HCT116 (cell line): Measurements from ENCODE around the gene SORCS2. TPM values are rescaled to one million over a fixed set of nuclear protein-coding genes. Genes with fewer than 3 reads are reported as not detected.

ENCODE experiments used
- ATAC-seq: fragments of 200-7000 bp; cut with Tn5 transposase; 2 replicates; pipeline ENCODE4 v1.9.1; 2020; ENCODE audit warnings: mild to moderate bottlenecking, moderate library complexity
- BruUV-seq: library from RNA; stranded (reverse); fragments of 400-500 nt; replicated peaks from 2 replicates; lab custom pipeline; 2021; lab: Mats Ljungman, UMichigan
- CTCF ChIA-PET: fragments of 300-600 bp; sonication (Branson Sonifier 250); formaldehyde crosslinking; loops from one replicate; lab custom pipeline; 2021; ENCODE audit warnings: antibody characterized with exemption; lab: Charles Lee
- POLR2A ChIA-PET: fragments of 300-600, 350-600 bp; sonication (Branson Sonifier 250); formaldehyde crosslinking; loops from one replicate; lab custom pipeline; 2021; ENCODE audit warnings: antibody characterized with exemption; lab: Charles Lee
- RAD21 ChIA-PET, 2 experiments: fragments of 300-600 bp; sonication (Branson Sonifier 250); formaldehyde crosslinking; loops; one replicate each; lab custom pipeline; 2023; ENCODE audit warnings: low total read pairs in 2 of 2; ENCODE audit not compliant: uncharacterized antibody in 2 of 2, unreplicated experiment in 2 of 2, low non-redundant PET in 1 of 2; lab: Charles Lee
- DNase-seq: peaks from one replicate; pipeline ENCODE4 v3.0.0-alpha.2; 2010; ENCODE audit warnings: low read depth, low spot score
- H2AFZ ChIP-seq: fragments of 200-600 bp; shearing (Covaris generic), sonication (generic); 2 replicates; pipeline ENCODE4 v1.6.1; 2017; ENCODE audit warnings: low read depth, mixed run types, mixed read lengths, antibody characterized with exemption, low read length; ENCODE audit not compliant: poor library complexity, severe bottlenecking
- H3K27ac ChIP-seq: 2 replicates; pipeline ENCODE4 v1.5.1; 2012; ENCODE audit warnings: low read depth, low read length
- H3K27me3 ChIP-seq: fragments of 200-600 bp; sonication (generic); 2 replicates; pipeline ENCODE4 v1.6.1; 2016; ENCODE audit warnings: mixed run types, low read length, mixed read lengths; ENCODE audit not compliant: insufficient read depth
- H3K36me3 ChIP-seq, 2 experiments: fragments of 200-500 bp in 1 of 2; fragments of 200-600 bp in 1 of 2; sonication (Bioruptor generic) in 1 of 2; sonication (generic) in 1 of 2; 2 replicates each; pipeline versions ENCODE4 v1.5.1 to v1.6.1; 2014 to 2016; ENCODE audit warnings: low read length in 2 of 2, inconsistent platforms in 1 of 2, mixed read lengths in 1 of 2, mixed run types in 1 of 2; ENCODE audit not compliant: insufficient read depth in 2 of 2, control insufficient read depth in 1 of 2
- H3K4me1 ChIP-seq, 2 experiments: fragments of 200-600 bp in 1 of 2; sonication (generic) in 1 of 2; 2 replicates each; pipeline versions ENCODE4 v1.5.1 to v1.6.1; 2012 to 2017; ENCODE audit warnings: low read length in 2 of 2, inconsistent platforms in 1 of 2, mild to moderate bottlenecking in 1 of 2, mixed read lengths in 1 of 2, mixed run types in 1 of 2, moderate library complexity in 1 of 2; ENCODE audit not compliant: insufficient read depth in 2 of 2, control insufficient read depth in 1 of 2
- H3K4me2 ChIP-seq: fragments of 200-600 bp; sonication (generic); 2 replicates; pipeline ENCODE4 v1.6.1; 2017; ENCODE audit warnings: mixed run types, low read length, mixed read lengths
- H3K4me3 ChIP-seq, 2 experiments: fragments of 200-600 bp in 1 of 2; sonication (generic) in 1 of 2; replicated peaks in 1 of 2; 2 replicates each; pipeline ENCODE4 v1.5.1; 2011 to 2016; ENCODE audit warnings: low read length in 2 of 2, control low read depth in 1 of 2, low read depth in 1 of 2, mild to moderate bottlenecking in 1 of 2, mixed read lengths in 1 of 2, mixed run types in 1 of 2
- H3K79me2 ChIP-seq: fragments of 200-600 bp; sonication (generic); 2 replicates; pipeline ENCODE4 v1.6.1; 2017; ENCODE audit warnings: mild to moderate bottlenecking, mixed run types, low read length, moderate library complexity, mixed read lengths; ENCODE audit not compliant: insufficient read depth
- H3K9ac ChIP-seq: fragments of 200-600 bp; sonication (generic); 2 replicates; pipeline ENCODE4 v1.6.1; 2016; ENCODE audit warnings: low read length, mixed read lengths
- H3K9me2 ChIP-seq: fragments of 200-600 bp; sonication (generic), shearing (Covaris generic); 2 replicates; pipeline ENCODE4 v1.6.1; 2017; ENCODE audit warnings: mixed run types, mild to moderate bottlenecking, moderate library complexity; ENCODE audit not compliant: insufficient read depth
- H3K9me3 ChIP-seq, 2 experiments: fragments of 200-500 bp in 1 of 2; fragments of 200-600 bp in 1 of 2; sonication (Bioruptor generic) in 1 of 2; sonication (generic) in 1 of 2; 2 replicates each; pipeline ENCODE4 v1.6.1; 2014 to 2017; ENCODE audit warnings: low read length in 2 of 2, mixed read lengths in 2 of 2, inconsistent platforms in 1 of 2, low read depth in 1 of 2, mild to moderate bottlenecking in 1 of 2, mixed run types in 1 of 2, moderate library complexity in 1 of 2; ENCODE audit not compliant: control insufficient read depth in 1 of 2, insufficient read depth in 1 of 2
- H4K20me1 ChIP-seq: fragments of 200-600 bp; sonication (generic), shearing (Covaris generic); 2 replicates; pipeline ENCODE4 v1.6.1; 2017; ENCODE audit warnings: mixed run types, mild to moderate bottlenecking, moderate library complexity; ENCODE audit not compliant: insufficient read depth
- CEBPB ChIP-seq: IDR thresholded peaks from 2 replicates; pipeline ENCODE4 v1.6.1; 2012; ENCODE audit warnings: low read depth
- EGR1 ChIP-seq: IDR thresholded peaks from 2 replicates; pipeline ENCODE4 v1.6.1; 2012; ENCODE audit warnings: low read depth
- ELF1 ChIP-seq: IDR thresholded peaks from 2 replicates; pipeline ENCODE4 v1.6.1; 2012; ENCODE audit warnings: low read depth, borderline replicate concordance
- EZH2 ChIP-seq: fragments of 200-600 bp; sonication (generic); IDR thresholded peaks from 2 replicates; pipeline ENCODE4 v1.6.1; 2017; ENCODE audit warnings: antibody characterized with exemption, mixed run types
- FOSL1 ChIP-seq: IDR thresholded peaks from 2 replicates; pipeline ENCODE4 v1.6.1; 2012; ENCODE audit warnings: low read depth
- JUND ChIP-seq: IDR thresholded peaks from 2 replicates; pipeline ENCODE4 v1.6.1; 2012
- POLR2A ChIP-seq: IDR thresholded peaks from 2 replicates; pipeline ENCODE4 v1.7.0; 2011; ENCODE audit warnings: borderline replicate concordance; ENCODE audit not compliant: insufficient read depth, insufficient read length; ENCODE audit errors: extremely low read depth
- POLR2AphosphoS5 ChIP-seq: IDR thresholded peaks from 2 replicates; pipeline ENCODE4 v1.6.1; 2011; ENCODE audit warnings: mild to moderate bottlenecking, low read depth, low read length, moderate library complexity
- RAD21 ChIP-seq: IDR thresholded peaks from 2 replicates; pipeline ENCODE4 v1.6.1; 2012; ENCODE audit warnings: low read depth, mild to moderate bottlenecking
- SP1 ChIP-seq: IDR thresholded peaks from 2 replicates; pipeline ENCODE4 v1.6.1; 2012; ENCODE audit warnings: low read depth
- SRF ChIP-seq: IDR thresholded peaks from 2 replicates; pipeline ENCODE4 v1.6.1; 2012; ENCODE audit warnings: low read depth
- TCF7L2 ChIP-seq: IDR thresholded peaks from 2 replicates; pipeline ENCODE4 v1.7.0; 2011; ENCODE audit warnings: borderline replicate concordance, inconsistent platforms; ENCODE audit not compliant: insufficient read depth, insufficient read length; ENCODE audit errors: extremely low read depth
- YY1 ChIP-seq: IDR thresholded peaks from 2 replicates; pipeline ENCODE4 v1.6.1; 2011; ENCODE audit warnings: low read length, low read depth, moderate library complexity, mild to moderate bottlenecking; ENCODE audit not compliant: insufficient replicate concordance; ENCODE audit errors: extremely low read depth
- ZFX ChIP-seq: fragments of 450-650 bp; IDR thresholded peaks from 2 replicates; pipeline ENCODE4 v1.6.1; 2017
- ZNF274 ChIP-seq: fragments of 200-500 bp; sonication (Bioruptor generic); IDR thresholded peaks from 2 replicates; pipeline ENCODE4 v1.6.1; 2014; ENCODE audit warnings: mild to moderate bottlenecking, low read depth, low read length, inconsistent platforms
- intact Hi-C: fragments of 100-400 bp; cut with micrococcal nuclease; formaldehyde crosslinking; loops from 2 replicates; pipeline ENCODE4 v1.10.0; 2022
- total RNA-seq: library from RNA; stranded (reverse); gene quantifications from one replicate; pipeline ENCODE4 v1.2.1, GENCODE V29; 2021; ENCODE audit not compliant: unreplicated experiment
- TF ChIP-seq, protein P1 (sequence below): IDR thresholded peaks from 2 replicates; pipeline ENCODE4 v1.6.1; 2011; ENCODE audit warnings: mild to moderate bottlenecking, low read length, moderate library complexity; ENCODE audit not compliant: insufficient replicate concordance; ENCODE audit errors: extremely low read depth
- TF ChIP-seq, protein P2 (sequence below): IDR thresholded peaks from 2 replicates; pipeline ENCODE4 v1.6.1; 2012; ENCODE audit warnings: low read depth
- TF ChIP-seq, protein P3 (sequence below): IDR thresholded peaks from 2 replicates; pipeline ENCODE4 v1.6.1; 2012
- TF ChIP-seq, protein P4 (sequence below), 3 experiments: fragments of 200-600 bp in 1 of 3; sonication (generic) in 1 of 3; IDR thresholded peaks in 2 of 3; conservative IDR thresholded peaks in 1 of 3; 2 replicates each; pipeline ENCODE4 v1.5.1; 2012 to 2017; ENCODE audit warnings: low read depth in 2 of 3, low read length in 2 of 3, antibody characterized with exemption in 1 of 3, borderline replicate concordance in 1 of 3, control low read depth in 1 of 3, mild to moderate bottlenecking in 1 of 3, mixed read lengths in 1 of 3, mixed run types in 1 of 3, moderate library complexity in 1 of 3; ENCODE audit not compliant: insufficient read depth in 1 of 3

SORCS2 gene
- total RNA-seq, 1 experiment from 2014 or later, result 0.37 TPM

DNA sequence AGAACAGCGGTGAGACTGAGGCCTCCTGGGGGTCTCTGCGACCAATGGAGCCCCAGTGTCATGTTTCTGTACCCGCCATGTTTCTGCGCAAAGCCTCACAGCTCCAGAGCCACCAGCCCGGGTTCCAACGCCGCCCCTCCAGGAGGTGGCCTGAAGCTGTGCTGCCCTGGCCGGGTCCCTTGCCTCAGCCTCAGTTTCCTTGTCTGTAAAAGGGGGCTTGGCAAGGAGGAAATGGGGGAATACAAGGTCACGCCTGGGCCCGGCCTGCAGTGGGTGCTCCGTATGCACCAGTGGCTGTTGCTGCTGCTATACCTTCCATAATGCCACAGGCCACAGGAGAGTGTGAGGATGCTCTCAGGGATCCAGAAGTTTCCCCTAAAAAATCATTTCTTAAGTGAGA is 517.8 kb downstream of the SORCS2 start:
- intact Hi-C loops, result no loop called here
- RAD21 ChIA-PET, result no interaction called here

More for the DNA sequence above, 517.8 kb downstream of the SORCS2 start:
- no peaks in the 10 kb centered on the region for H4K20me1 ChIP-seq
- no peaks in the 10 kb centered on the region for H3K36me3 ChIP-seq
- TF ChIP-seq FOSL1, result no peak
- TF ChIP-seq, protein P1, sequence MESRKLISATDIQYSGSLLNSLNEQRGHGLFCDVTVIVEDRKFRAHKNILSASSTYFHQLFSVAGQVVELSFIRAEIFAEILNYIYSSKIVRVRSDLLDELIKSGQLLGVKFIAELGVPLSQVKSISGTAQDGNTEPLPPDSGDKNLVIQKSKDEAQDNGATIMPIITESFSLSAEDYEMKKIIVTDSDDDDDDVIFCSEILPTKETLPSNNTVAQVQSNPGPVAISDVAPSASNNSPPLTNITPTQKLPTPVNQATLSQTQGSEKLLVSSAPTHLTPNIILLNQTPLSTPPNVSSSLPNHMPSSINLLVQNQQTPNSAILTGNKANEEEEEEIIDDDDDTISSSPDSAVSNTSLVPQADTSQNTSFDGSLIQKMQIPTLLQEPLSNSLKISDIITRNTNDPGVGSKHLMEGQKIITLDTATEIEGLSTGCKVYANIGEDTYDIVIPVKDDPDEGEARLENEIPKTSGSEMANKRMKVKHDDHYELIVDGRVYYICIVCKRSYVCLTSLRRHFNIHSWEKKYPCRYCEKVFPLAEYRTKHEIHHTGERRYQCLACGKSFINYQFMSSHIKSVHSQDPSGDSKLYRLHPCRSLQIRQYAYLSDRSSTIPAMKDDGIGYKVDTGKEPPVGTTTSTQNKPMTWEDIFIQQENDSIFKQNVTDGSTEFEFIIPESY, result no peak
- TF ChIP-seq TCF7L2, result no peak
- TF ChIP-seq ZFX, result no peak
- TF ChIP-seq RAD21, result no peak
- TF ChIP-seq POLR2AphosphoS5, result no peak
- TF ChIP-seq YY1, result no peak
- TF ChIP-seq, protein P2, sequence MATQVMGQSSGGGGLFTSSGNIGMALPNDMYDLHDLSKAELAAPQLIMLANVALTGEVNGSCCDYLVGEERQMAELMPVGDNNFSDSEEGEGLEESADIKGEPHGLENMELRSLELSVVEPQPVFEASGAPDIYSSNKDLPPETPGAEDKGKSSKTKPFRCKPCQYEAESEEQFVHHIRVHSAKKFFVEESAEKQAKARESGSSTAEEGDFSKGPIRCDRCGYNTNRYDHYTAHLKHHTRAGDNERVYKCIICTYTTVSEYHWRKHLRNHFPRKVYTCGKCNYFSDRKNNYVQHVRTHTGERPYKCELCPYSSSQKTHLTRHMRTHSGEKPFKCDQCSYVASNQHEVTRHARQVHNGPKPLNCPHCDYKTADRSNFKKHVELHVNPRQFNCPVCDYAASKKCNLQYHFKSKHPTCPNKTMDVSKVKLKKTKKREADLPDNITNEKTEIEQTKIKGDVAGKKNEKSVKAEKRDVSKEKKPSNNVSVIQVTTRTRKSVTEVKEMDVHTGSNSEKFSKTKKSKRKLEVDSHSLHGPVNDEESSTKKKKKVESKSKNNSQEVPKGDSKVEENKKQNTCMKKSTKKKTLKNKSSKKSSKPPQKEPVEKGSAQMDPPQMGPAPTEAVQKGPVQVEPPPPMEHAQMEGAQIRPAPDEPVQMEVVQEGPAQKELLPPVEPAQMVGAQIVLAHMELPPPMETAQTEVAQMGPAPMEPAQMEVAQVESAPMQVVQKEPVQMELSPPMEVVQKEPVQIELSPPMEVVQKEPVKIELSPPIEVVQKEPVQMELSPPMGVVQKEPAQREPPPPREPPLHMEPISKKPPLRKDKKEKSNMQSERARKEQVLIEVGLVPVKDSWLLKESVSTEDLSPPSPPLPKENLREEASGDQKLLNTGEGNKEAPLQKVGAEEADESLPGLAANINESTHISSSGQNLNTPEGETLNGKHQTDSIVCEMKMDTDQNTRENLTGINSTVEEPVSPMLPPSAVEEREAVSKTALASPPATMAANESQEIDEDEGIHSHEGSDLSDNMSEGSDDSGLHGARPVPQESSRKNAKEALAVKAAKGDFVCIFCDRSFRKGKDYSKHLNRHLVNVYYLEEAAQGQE, result no peak
- no peak for TF ChIP-seq ZNF274
- TF ChIP-seq, protein P3, sequence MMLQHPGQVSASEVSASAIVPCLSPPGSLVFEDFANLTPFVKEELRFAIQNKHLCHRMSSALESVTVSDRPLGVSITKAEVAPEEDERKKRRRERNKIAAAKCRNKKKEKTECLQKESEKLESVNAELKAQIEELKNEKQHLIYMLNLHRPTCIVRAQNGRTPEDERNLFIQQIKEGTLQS, result no peak
- no peak for TF ChIP-seq SRF
- no peak for TF ChIP-seq EGR1
- TF ChIP-seq JUND, result no peak
- no peak for TF ChIP-seq POLR2A
- TF ChIP-seq EZH2, result no peak
- TF ChIP-seq SP1, result no peak
- no peak for TF ChIP-seq CEBPB
- TF ChIP-seq ELF1, result no peak
- TF ChIP-seq, protein P4, sequence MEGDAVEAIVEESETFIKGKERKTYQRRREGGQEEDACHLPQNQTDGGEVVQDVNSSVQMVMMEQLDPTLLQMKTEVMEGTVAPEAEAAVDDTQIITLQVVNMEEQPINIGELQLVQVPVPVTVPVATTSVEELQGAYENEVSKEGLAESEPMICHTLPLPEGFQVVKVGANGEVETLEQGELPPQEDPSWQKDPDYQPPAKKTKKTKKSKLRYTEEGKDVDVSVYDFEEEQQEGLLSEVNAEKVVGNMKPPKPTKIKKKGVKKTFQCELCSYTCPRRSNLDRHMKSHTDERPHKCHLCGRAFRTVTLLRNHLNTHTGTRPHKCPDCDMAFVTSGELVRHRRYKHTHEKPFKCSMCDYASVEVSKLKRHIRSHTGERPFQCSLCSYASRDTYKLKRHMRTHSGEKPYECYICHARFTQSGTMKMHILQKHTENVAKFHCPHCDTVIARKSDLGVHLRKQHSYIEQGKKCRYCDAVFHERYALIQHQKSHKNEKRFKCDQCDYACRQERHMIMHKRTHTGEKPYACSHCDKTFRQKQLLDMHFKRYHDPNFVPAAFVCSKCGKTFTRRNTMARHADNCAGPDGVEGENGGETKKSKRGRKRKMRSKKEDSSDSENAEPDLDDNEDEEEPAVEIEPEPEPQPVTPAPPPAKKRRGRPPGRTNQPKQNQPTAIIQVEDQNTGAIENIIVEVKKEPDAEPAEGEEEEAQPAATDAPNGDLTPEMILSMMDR (IDR thresholded peaks at IDR 0.05 in 2 of 3, conservative IDR thresholded peaks at IDR 0.05 in 1 of 3; ENCODE audit: borderline replicate concordance in 1 of 3, insufficient read depth in 1 of 3, low read depth in 2 of 3, low read length in 2 of 3), result no peak
- H3K4me1 ChIP-seq, result peaks cover 0 to 6% of the 10 kb centered on the region in 2 experiments; a peak in 1 of 4 replicates
- no peak overlapping the region for H3K9ac ChIP-seq
- BruUV-seq, result no TSS peak
- no peaks in the 10 kb centered on the region for H3K27me3 ChIP-seq
- no peak overlapping the region for H2AFZ ChIP-seq
- CTCF ChIA-PET, result interaction anchor here (1.7 kb wide), 1 partner anchor 10 kb away, joined by 6 read pairs; no protein-coding TSS in a partner anchor
- POLR2A ChIA-PET, result no interaction called here
- H3K9me2 ChIP-seq, result no peaks in the 10 kb centered on the region
- no peak overlapping the region for H3K4me3 ChIP-seq
- peaks cover 0 to 4% of the 10 kb centered on the region in 2 experiments; a peak in 1 of 4 replicates for H3K9me3 ChIP-seq
- DNase-seq, result no peak
- ATAC-seq, result no peak
- no peak overlapping the region for H3K27ac ChIP-seq
- H3K4me2 ChIP-seq, result no peak overlapping the region
- H3K79me2 ChIP-seq, result no peaks in the 10 kb centered on the region
